GM18520 (cell line): ENCODE measurements around the gene CD244.

Source experiments
- ATAC-seq: cut with Tn5 transposase; IDR thresholded peaks from one replicate; pipeline ENCODE4 v1.9.1; 2021; ENCODE audit not compliant: unreplicated experiment

Gene CD244

DNA sequence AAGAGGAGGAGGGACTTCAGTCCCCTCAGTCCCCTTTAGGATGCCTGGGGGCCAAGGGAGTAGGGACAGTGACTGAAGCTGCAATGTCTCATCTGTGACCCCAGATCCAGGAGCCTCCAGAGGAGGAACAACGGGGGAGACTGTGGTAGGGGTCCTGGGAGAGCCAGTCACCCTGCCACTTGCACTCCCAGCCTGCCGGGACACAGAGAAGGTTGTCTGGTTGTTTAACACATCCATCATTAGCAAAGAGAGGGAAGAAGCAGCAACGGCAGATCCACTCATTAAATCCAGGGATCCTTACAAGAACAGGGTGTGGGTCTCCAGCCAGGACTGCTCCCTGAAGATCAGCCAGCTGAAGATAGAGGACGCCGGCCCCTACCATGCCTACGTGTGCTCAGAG lies 48.4 kb downstream of the CD244 start:
- ATAC-seq = no peak

DNA sequence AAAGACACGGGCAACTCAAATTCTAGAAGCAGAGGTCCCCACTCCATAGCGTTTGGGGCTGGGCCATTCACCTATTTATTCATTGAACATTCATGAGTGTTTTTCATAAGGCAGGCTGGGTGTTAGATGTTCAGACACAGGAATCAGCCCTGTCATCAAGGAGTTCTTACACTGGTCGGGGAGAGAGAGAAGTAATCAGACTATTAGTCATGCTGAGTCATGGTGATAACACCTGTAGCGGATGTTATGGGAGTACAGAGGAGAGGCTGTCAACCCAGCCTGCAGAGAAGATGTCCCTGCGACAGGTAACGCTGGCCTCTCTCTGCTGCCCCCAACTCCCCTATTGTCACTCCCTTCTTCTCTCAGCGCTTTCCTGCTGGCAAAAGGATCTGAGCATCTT lies 49.5 kb downstream of the CD244 start:
- peak; percentile 44 for ATAC-seq

DNA sequence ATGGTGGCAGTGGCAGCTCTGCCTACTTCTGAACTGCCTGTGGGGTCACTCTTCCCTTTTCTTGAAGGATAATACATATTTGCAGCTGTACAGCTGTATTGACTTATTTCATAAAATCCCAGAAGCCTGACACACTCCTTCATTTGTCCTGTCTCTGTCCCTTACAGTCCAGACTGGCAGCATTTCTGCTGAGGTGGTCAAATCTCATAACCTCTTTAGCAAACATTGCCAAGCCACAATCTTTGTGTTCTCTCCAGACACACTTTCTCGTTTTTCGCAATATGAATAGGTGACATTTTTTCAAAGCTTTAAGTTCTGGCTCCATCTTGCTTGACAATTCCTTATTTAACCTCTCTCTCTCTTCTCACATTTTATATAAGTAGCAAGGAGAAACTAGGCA lies 51.5 kb downstream of the CD244 start:
- ATAC-seq = no peak

DNA sequence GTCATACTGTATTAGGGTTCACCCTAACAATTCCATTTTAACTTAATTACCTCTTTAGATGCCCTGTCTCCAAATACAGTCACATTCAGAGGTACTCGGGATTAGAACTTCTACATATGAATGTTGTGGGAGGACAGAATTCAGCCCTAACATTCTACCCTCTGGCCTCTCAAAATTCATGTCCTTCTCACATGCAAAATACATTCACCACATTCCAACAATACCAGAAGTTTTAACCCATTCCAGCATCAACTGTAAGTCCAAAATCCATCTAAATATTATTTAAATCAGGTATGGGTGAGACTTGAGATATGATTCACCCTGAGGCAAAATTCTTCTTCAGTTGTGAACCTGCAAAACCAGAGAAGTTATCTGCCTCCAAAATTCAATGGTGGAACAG lies 52.2 kb downstream of the CD244 start:
- no peak for ATAC-seq

DNA sequence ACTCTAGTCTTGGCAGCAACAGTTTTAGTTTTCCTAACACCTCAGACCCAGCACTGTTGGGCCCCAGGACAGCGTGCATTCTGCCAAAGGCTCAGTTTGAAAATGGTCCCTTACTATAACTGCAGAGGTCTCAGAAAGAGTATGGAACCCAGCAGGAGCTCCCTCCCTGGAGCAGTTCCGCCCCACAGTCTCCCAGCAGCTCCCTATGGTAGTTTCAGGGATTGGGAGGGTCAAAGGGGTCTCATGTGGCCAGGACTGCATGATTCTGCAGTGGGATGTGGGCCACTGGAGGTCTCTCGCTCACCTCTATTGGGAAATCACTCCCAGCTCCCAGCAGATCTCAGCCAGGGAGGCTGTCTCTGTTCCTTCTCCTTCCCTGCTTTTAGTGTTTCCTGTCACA lies 54.4 kb downstream of the CD244 start:
- no peak for ATAC-seq

DNA sequence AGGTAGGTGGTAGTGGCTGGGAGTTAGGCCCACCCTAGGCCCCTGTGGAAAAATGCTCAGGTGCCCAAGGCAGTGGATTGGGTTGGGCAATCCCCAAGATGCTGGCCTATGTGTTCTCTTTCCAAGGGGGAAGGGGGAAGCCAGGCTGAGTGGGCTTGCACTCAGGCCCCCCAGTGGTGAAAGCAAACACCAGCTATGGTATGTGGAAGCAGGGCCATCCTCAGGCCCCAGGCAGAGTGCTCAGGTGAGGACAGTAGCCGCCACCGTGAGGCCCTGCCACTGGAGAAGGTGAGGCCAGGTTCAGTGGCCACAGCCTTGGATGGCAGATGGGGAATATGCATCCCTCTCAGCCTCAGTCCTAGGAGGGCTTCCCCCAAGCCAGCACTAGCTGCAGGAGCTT lies 54.9 kb downstream of the CD244 start:
- no peak for ATAC-seq

DNA sequence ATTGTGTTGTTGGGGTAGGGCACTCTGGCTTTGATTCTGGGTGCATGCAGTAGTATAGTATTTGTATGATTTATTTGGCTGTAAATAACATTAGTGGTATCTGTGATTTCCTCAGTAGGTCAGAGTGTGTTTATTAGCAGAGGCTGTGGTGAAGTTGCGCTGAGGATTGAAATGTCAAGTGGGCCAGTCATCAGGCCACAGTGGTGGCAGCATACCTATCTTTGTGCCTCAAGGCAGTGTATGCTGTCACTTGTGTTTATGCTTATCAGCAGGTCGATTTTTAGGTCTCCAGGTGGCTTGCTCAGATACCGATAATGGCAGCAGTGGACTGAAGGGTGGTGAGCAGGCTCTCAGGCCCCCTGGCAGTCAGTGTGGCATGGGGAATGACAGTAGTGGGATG lies 55.4 kb downstream of the CD244 start:
- no peak for ATAC-seq

DNA sequence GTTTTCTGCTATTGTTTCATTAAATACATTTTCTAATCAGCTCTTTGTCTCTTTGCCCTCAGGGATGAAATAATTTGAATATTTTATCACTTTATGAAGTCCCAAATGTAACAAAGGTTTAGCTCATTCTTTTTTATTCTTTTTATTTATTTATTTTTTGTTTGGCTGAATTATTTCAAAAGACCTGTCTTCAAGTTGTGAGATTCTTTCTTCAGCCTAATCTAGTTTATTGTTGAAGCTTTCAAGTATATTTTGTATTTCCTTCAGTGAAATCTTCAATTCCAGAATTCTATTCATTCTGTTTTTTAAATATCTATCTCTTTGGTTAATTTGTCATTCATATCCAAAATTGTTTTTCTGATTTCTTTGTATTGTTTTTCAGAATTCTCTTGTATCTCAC lies 55.9 kb downstream of the CD244 start:
- ATAC-seq = no peak

DNA sequence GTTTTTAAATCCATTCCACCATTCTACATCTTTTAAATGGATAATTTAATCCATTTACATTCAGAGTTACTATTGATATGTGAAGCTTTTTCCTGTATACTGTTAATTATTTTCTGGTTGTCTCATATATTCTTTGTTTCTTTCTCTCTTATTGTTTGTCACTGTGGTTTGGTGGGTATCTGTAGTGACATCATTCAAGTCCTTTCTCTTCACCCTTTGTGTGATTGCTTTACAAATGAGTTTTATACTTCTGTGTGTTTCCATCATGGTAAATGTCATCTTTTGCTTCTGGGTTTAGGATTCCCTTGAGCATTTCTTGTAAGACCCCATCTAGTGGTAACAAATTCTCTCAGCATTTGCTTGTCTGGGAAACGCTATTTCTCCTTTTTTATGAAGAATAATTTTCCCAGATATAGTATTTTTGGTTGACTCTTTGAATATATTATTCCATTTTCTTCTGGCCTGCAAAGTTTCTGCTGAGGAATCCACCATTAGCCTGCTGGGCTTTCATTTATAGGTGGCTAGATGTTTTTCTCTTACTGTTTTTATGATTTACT lies 56.5 kb downstream of the CD244 start:
- no peak for ATAC-seq

DNA sequence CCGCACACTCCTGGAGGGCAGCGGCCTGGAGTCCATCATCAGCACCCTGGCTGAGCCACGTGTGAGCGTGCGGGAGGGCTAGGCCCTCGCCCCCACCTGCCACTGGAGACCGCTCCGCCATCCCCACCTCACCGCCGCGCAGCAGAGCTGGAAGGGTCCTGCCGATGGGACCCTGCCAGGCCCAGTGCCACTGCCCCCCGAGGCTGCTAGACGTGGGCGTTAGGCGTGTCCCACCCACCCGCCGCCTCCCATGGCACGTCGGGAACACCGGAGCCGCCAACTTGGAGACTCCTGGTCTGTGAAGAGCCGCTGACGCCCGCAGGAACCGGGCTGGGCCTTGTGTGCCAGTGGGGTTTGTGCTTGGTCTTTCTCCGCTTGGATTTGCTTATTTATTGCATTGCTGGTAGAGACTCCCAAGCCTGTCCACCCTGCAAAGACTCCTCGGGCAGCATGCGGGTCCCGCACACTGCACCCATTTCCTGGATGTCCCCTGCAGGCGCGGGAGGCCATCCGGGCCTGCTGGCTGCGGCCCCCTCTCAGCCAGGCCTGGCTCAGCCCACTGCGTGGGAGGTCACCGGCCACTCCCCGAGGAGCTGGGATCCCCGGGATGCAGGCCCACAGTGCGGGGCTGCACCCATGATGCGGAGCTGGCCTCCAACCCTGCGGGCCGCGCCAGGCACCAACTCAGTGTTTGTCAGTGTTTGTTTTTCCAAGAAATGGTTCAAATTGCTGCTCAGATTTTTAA lies 60.7 kb downstream of the CD244 start:
- no peak for ATAC-seq

DNA sequence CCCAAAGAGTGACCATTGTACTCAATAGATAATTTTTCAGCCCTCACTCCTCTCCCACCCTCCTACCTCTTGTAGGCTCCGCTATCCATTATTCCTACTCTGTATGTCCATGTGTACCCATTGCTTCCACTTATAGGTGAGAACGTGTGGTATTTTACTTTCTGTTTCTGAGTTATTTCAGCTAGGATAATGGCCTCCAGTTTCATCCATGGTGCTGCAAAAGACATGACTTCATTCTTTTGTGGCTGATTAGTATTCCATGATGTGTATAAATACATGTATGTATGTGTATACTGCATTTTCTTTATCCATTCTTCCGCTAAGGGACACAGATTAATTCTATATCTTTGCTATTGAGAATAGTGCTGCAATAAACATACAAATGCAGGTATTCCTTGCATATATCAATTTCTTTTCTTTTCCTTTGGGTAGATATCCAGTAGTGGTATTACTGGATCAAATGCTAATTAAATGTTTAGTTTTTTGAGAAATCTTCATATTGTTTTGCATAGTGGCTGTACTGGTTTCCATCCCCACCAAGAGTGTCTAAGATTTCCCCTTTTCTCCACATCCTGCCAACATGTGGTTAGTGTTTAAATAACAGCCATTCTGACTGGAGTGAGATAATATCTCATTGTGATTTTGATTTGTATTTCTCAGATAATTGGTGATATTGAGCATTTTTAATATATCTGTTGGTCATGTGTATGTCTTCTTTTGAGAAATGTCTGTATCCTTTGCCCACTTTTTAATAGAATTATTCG lies 61.9 kb downstream of the CD244 start:
- ATAC-seq = no peak

DNA sequence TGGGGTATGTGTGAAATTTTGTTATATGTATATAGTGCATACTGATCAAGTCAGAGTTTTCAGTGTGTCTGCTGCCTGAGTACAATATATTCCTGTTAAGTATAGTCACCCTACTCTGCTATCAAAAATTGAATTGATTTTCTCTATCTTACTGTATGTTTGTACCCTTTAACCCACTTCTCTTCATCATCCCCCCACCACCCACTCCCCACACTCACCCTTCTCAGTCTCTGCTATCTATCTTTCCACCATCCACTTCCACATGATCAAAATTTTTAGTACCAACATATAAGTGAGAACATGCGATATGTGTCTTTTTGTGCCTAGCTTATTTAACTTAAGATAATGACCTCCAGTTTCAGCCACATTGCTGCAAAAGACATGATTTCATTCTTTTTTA lies 62.5 kb downstream of the CD244 start:
- ATAC-seq = no peak

DNA sequence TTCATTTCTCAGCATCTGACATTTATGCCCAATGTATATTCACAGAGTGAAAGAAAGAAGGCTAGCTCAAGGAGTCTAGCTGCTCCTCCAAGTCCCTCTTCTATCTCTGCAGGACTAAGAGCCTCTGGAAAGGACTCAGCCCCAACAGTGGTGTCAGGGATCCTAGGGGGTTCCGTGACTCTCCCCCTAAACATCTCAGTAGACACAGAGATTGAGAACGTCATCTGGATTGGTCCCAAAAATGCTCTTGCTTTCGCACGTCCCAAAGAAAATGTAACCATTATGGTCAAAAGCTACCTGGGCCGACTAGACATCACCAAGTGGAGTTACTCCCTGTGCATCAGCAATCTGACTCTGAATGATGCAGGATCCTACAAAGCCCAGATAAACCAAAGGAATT lies 63.0 kb downstream of the CD244 start:
- no peak for ATAC-seq

DNA sequence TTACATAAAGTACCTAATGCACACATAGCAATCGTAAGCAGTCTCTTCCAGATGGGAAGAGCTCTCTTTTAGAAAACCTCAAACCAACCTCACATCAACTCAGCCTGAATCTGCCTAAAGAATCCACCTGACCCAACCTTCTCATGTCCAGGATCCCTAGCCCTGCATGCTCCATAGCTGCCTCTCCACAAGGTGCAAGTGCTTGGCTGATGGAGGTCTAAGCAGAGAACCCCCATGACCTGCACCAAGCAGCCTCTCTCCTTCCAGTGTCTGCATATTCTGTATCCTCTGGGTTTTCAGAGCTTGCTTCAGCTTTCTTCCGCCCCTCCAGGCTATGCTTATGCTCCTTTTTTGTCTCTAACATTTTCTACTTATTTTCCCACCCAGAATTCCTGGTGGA lies 64.2 kb downstream of the CD244 start:
- no peak for ATAC-seq

DNA sequence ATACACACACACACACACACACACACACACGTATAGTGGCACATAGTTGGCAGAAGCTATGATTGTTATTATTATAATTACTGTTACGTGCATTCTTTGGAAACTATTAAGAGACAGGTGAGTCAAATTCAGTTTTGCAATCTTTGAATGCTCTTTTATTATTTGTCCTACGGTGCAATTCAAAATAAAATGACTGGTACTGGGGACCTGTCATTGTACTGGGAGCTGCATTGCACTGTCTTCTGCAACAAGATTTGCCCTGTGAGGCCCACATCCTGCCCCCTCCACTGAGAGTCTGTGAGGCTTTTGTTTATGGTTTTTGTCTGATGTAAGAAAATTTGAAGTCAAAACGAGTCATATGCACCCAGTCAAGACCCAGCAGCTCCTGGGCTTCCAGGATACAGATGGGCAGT lies 64.8 kb downstream of the CD244 start:
- ATAC-seq = no peak

DNA sequence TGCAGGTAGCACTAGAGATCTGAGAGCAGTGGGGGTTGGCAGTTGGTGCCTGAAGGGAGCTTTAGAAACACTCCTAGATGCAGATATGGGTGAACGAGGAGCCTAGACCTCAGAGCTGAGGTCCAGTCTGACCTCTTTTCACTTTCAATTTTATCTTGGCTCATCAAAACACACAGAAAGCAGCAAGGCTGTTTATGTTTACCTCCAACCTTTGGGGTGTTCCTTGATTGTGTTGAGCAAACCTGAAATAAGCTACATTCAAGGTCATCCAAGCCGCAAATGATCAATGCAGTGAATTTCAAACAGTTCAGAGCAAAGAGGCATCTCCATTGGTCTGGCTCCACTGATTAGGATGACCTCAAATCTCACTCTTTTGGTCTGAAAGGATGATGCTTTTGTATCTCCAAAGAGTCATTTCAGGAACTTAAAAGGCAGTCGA lies 65.4 kb downstream of the CD244 start:
- no peak for ATAC-seq

DNA sequence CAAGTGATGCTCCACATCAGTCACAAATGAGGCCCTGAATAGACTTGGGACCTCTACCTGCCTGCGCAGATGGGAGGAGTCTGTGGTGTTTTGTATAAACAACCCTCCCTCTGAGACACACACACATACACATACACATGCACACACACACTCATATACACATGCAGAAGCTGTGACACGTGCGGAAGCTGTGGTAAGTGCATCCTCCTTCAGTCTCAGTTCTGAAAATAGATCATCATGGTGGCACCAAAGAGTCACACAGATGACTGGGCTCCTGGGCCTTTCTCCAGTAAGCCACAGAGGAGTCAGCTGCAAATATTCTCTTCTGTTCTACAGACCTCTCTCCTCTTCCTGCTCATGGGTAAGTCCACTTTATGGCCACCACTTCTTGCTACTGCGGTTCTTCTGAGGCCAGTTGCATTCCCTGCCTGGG lies 66.7 kb downstream of the CD244 start, which contains the start of gene LY9:
TSS of gene LY9 (plus strand) at position 224 of the 433 bp plus-strand sequence. CDS start at position 238, 14 bp downstream.
- peak; percentile 71 for ATAC-seq

DNA sequence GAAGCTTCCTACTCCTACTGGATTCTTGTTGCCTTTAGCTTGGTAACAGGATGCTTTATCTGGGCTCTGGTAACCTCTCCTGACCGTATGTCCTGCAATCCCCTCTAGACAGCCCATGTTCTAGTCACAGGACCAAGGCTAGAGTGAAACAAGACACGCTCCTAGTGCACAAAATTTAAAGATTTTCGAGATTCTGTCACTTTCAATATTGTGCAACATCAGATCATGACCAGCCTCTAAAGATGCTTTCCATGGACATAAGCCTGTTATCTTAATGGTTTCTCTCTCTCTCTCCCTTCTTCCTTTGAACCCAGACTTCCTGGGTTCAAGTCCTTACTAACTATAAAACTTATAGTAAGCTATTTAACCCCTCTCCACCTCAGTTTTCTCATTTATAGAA lies 68.3 kb downstream of the CD244 start:
- no peak for ATAC-seq

DNA sequence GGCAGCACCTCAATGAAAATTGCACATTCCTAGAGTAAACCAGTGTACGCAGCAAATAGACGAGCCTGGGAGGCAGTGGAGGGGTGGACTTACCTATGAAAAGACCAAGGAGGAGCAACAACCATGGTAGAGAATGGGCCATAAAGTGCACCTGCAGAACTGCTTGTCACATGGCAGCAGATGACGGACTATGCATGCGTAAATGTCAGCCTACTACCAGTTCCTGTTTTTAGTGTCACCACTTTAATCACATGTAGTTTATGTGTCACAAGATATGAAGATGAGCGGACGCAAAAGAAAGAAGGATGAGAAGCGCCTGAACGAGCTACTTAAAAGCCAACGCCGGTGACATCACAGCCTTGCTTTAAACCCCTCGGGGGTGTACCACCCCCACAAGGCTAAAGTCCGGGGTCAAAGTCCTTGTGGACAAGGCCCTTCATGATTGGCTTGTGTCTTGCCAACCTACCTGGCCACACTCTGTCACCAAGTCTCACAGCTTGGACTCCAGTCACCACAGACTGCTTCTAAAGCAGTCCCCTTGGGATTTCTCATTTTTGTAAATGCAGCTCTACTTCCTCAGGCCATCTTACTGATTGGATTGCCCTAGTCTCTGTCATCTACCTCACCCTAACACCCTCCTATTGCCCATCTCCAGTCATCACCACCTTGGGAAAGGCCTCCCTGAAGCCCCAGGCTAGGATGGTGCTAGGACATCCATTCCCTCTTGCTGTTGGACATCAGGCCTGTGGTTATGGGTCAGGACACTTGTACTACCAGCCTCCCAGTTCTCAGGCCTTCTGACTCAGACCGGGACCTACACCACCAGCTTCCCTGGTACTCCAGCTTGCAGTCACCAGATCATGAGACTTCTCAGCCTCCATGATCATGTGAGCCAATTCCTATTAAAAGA lies 72.7 kb downstream of the CD244 start:
- peak; percentile 74 for ATAC-seq

DNA sequence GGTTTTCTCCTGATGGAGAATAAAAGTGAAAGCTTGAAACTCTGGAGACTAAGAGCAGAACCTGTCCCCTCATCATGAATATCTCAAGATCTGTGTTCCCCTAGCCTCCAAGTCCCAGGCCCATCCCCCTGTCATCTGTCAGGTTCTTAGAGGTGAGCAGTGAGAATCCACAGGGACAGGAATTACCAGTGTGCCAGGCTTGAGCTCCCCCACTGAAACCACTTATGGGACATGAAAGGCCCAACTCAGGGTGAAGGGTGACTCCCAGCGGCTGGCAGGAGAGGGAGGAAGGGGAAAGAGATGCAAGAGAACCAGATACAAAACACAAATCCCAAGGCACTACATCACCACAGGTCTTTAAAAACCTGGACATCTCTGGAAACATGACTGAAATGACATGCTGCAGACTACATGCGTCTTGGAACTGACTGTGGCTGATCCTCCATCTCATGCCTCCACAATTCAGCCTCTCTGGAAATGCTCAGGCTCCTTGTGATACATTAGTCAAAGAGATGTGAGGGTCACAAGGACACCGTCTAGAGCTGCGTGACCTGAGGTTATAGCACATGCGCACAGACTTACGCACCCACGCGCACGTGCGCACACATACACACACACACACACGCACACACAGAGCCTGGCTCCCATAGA lies 73.5 kb downstream of the CD244 start:
- ATAC-seq = peak; percentile 11
